PC-3 (cell line): ENCODE results near the gene PCDHGB7.
"Not testable (repeated sequence)": the region's sequence is repeated elsewhere in the genome, so short reads cannot be mapped to it uniquely, and the experiment has no call there.

Experiments used
- CTCF ChIP-seq: fragments of 300-600 bp; sonication (generic); conservative IDR thresholded peaks from 2 replicates; pipeline ENCODE4 v1.5.1; 2017; ENCODE audit warnings: antibody characterized with exemption, low read depth, mild to moderate bottlenecking, low read length
- EZH2 ChIP-seq: fragments of 300-600 bp; sonication (generic); IDR thresholded peaks from one replicate; pipeline ENCODE4 v1.6.1; 2017; ENCODE audit warnings: antibody characterized with exemption, mild to moderate bottlenecking, low read length; ENCODE audit not compliant: unreplicated experiment
- EZH2phosphoT487 ChIP-seq: fragments of 300-600 bp; sonication (generic); IDR thresholded peaks from 2 replicates; pipeline ENCODE4 v1.6.1; 2018; ENCODE audit warnings: mild to moderate bottlenecking, antibody characterized with exemption, low read length, borderline replicate concordance

- not testable (repeated sequence) for TF ChIP-seq CTCF, EZH2, EZH2phosphoT487
Measured at GRCh38 chr5:141394401-141395187, 22.9 kb upstream of the PCDHGB7 start.
